Transverse colon (tissue), 4 donors: ENCODE results near the gene PICK1.

Experiments used
- EP300 ChIP-seq: sonication (generic); formaldehyde crosslinking; IDR thresholded peaks from one replicate; pipeline ENCODE4 v1.6.1; 2017; ENCODE audit warnings: antibody characterized with exemption, low read depth
- POLR2A ChIP-seq: fragments of 450-650 bp; IDR thresholded peaks from one replicate; pipeline ENCODE4 v1.6.1; 2016; ENCODE audit warnings: antibody characterized with exemption, mild to moderate bottlenecking, moderate library complexity
- POLR2AphosphoS5 ChIP-seq, 3 donors: sonication (generic); formaldehyde crosslinking; IDR thresholded peaks; one replicate each; pipeline ENCODE4 v1.6.1; 2016; ENCODE audit warnings: antibody characterized with exemption in 3 of 3
- TF ChIP-seq, protein P1 (sequence below), 5 experiments: fragments of 200-600 bp in 3 of 5; fragments of 450-650 bp in 2 of 5; sonication (generic) in 3 of 5; IDR thresholded peaks; 1 replicate in 2 of 5; 2 replicates in 3 of 5; pipeline ENCODE4 v1.5.1; 2016 to 2017; ENCODE audit warnings: antibody characterized with exemption in 5 of 5, inconsistent platforms in 3 of 5, mild to moderate bottlenecking in 2 of 5, moderate library complexity in 1 of 5

- TF ChIP-seq POLR2A (no peak), EP300 (no peak), POLR2AphosphoS5 (IDR thresholded peaks at IDR 0.05) (no peak)
- TF ChIP-seq, protein P1, sequence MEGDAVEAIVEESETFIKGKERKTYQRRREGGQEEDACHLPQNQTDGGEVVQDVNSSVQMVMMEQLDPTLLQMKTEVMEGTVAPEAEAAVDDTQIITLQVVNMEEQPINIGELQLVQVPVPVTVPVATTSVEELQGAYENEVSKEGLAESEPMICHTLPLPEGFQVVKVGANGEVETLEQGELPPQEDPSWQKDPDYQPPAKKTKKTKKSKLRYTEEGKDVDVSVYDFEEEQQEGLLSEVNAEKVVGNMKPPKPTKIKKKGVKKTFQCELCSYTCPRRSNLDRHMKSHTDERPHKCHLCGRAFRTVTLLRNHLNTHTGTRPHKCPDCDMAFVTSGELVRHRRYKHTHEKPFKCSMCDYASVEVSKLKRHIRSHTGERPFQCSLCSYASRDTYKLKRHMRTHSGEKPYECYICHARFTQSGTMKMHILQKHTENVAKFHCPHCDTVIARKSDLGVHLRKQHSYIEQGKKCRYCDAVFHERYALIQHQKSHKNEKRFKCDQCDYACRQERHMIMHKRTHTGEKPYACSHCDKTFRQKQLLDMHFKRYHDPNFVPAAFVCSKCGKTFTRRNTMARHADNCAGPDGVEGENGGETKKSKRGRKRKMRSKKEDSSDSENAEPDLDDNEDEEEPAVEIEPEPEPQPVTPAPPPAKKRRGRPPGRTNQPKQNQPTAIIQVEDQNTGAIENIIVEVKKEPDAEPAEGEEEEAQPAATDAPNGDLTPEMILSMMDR (IDR thresholded peaks at IDR 0.05), result no peak
These were observed 18.1 kb upstream of the PICK1 start for GRCh38 chr22:38038890-38039812.
